Right ventricle myocardium superior (tissue), 1 donor: ENCODE data around the gene SETBP1. TPM values are rescaled to one million over a fixed set of nuclear protein-coding genes. Genes with fewer than 3 reads are reported as not detected.

Experiments
- ATAC-seq: fragments of 200-7000 bp; cut with Tn5 transposase; one replicate; pipeline ENCODE4 v1.9.1; 2020; ENCODE audit warnings: mild to moderate bottlenecking; ENCODE audit not compliant: poor library complexity
- DNase-seq: peaks from one replicate; pipeline ENCODE4 v3.0.0-alpha.2; 2020
- intact Hi-C: fragments of 100-400 bp; cut with DNase I; formaldehyde crosslinking; loops from one replicate; pipeline ENCODE4 v1.11.2; 2022
- total RNA-seq: library from RNA; stranded (reverse); fragmentation: NEBNext Ultra II Directional; extraction: Animal tissue kit (Norgen Biotek cat#: 25700); gene quantifications from one replicate; pipeline ENCODE4 v1.2.1, GENCODE V29; 2021
- donor health status: DM: no; HTN: yes; CAD: no; lungs with severe emphysema.

Gene SETBP1
- total RNA-seq, 1 donor from 2014 or later = 6.3 TPM

GRCh38 chr18:45069546-45069945 is 388.9 kb downstream of the SETBP1 start:
- DNase-seq (no peak), ATAC-seq (no peak)
- intact Hi-C loops = loop anchor here (5.0 kb wide), 1 partner anchor 637 kb away; no protein-coding TSS in a partner anchor

GRCh38 chr18:45071956-45072355 is 391.3 kb downstream of the SETBP1 start:
- intact Hi-C loops = no loop called here
- ATAC-seq (no peak), DNase-seq (no peak)

GRCh38 chr18:45073556-45073955 is 392.9 kb downstream of the SETBP1 start:
- intact Hi-C loops = no loop called here
- DNase-seq (no peak), ATAC-seq (no peak)

- ATAC-seq = no peak
- intact Hi-C loops = no loop called here
- DNase-seq = no peak
Measured at GRCh38 chr18:45081566-45082181, 401.0 kb downstream of the SETBP1 start.

GRCh38 chr18:45083226-45083855 is 402.7 kb downstream of the SETBP1 start:
- DNase-seq = no peak
- intact Hi-C loops = no loop called here
- ATAC-seq = no peak

- intact Hi-C loops = no loop called here
- ATAC-seq = no peak
- DNase-seq = no peak
Measured at GRCh38 chr18:45084206-45084605, 403.5 kb downstream of the SETBP1 start.

GRCh38 chr18:45085916-45086624 is 405.4 kb downstream of the SETBP1 start:
- DNase-seq = no peak
- intact Hi-C loops = no loop called here
- no peak for ATAC-seq

GRCh38 chr18:45086777-45087176 is 406.1 kb downstream of the SETBP1 start:
- no peak for ATAC-seq
- no peak for DNase-seq
- intact Hi-C loops = no loop called here

- ATAC-seq = no peak
- no peak for DNase-seq
- intact Hi-C loops = loop anchor here (5.0 kb wide), 1 partner anchor 533 kb away; no protein-coding TSS in a partner anchor
Measured at GRCh38 chr18:45090526-45091140, 409.9 kb downstream of the SETBP1 start.

- intact Hi-C loops = no loop called here
- ATAC-seq = no peak
Measured at GRCh38 chr18:45100321-45101105, 419.8 kb downstream of the SETBP1 start.

GRCh38 chr18:45102126-45102525 is 421.4 kb downstream of the SETBP1 start:
- intact Hi-C loops = no loop called here
- ATAC-seq = no peak
- DNase-seq = no peak

More at GRCh38 chr18:45100321-45101105, 419.8 kb downstream of the SETBP1 start:
- DNase-seq = no peak

- DNase-seq (no peak), ATAC-seq (no peak)
- intact Hi-C loops = no loop called here
Measured at GRCh38 chr18:45102863-45103262, 422.2 kb downstream of the SETBP1 start.

GRCh38 chr18:45103319-45104048 is 422.8 kb downstream of the SETBP1 start:
- ATAC-seq (no peak), DNase-seq (no peak)

GRCh38 chr18:45104049-45104395 is 423.3 kb downstream of the SETBP1 start:
- no peak for DNase-seq
- ATAC-seq = no peak
- intact Hi-C loops = no loop called here

More at GRCh38 chr18:45103319-45104048, 422.8 kb downstream of the SETBP1 start:
- intact Hi-C loops = no loop called here

- peak; percentile 42 for ATAC-seq
- intact Hi-C loops = no loop called here
- DNase-seq = no peak
Measured at GRCh38 chr18:45106331-45106774, 425.7 kb downstream of the SETBP1 start.

GRCh38 chr18:45107425-45107824 is 426.7 kb downstream of the SETBP1 start:
- intact Hi-C loops = no loop called here
- ATAC-seq = no peak
- no peak for DNase-seq

- ATAC-seq = no peak
- intact Hi-C loops = no loop called here
- DNase-seq = no peak
Measured at GRCh38 chr18:45108754-45109153, 428.1 kb downstream of the SETBP1 start.

GRCh38 chr18:45109271-45109670 is 428.6 kb downstream of the SETBP1 start:
- intact Hi-C loops = no loop called here
- no peak for DNase-seq

More at GRCh38 chr18:45109271-45109670, 428.6 kb downstream of the SETBP1 start:
- ATAC-seq = no peak
